ENCODE data around the gene AGRN.

- TF ChIP-seq CTCF (IDR thresholded peaks at IDR 0.05; ENCODE audit: low read depth, low read length, missing input control), result no peak
- no peak for TF ChIP-seq MAX (IDR thresholded peaks at IDR 0.05)
- no peak for TF ChIP-seq GABPA (IDR thresholded peaks at IDR 0.05 in 1 of 2, conservative IDR thresholded peaks at IDR 0.05 in 1 of 2)
- no peak for TF ChIP-seq YY1 (IDR thresholded peaks at IDR 0.05)
- no peak for TF ChIP-seq HNF4A (conservative IDR thresholded peaks at IDR 0.05)
- TF ChIP-seq EGR1 (IDR thresholded peaks at IDR 0.05; ENCODE audit: low read depth in 2 of 2), result no peak
- no peak for TF ChIP-seq REST (IDR thresholded peaks at IDR 0.05)
- no peak for TF ChIP-seq TAF1 (conservative IDR thresholded peaks at IDR 0.05)
- TF ChIP-seq ZBTB33 (IDR thresholded peaks at IDR 0.05), result no peak
- TF ChIP-seq SP1 (IDR thresholded peaks at IDR 0.05), result no peak
Observed at GRCh38 chr1:1024149-1024770, 4.3 kb downstream of the AGRN start.
